Measurements from ENCODE around the gene TET1.

DNA sequence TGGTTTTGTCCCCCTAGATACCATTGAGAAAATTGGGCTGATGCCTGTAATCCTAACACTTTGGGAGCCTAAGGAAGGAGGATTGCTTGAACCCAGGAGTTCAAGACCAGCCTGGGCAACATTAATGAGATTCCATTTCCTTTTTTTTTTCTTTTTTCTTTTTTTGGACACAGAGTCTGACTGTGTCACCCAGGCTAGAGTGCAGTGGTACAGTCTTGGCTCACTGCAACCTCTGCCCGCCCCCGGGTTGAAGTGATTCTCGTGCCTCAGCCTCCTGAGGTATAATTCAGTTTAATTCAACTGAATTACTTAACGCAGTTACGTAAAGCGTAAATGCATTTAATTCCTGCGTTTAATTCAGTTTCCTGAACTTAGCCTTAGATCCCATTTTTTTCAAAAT is 174.2 kb downstream of the TET1 start:
- TF ChIP-seq POLR2A (IDR thresholded peaks at IDR 0.05; ENCODE audit: low read depth, low read length), result no peak
- no peak for TF ChIP-seq POLR2AphosphoS5 (IDR thresholded peaks at IDR 0.05; ENCODE audit: low read depth, low read length)
- TF ChIP-seq TAF1 (IDR thresholded peaks at IDR 0.05; ENCODE audit: low read depth, low read length), result no peak
- no peak for TF ChIP-seq POU2F2 (IDR thresholded peaks at IDR 0.05; ENCODE audit: low read depth, low read length)
- no peak for TF ChIP-seq PAX5 (IDR thresholded peaks at IDR 0.05; ENCODE audit: insufficient read depth, low read length, severe bottlenecking)

Measured in GM12891 (cell line).